K562 (cell line): ENCODE data around the gene CHKB. TPM values are rescaled to one million over a fixed set of nuclear protein-coding genes. Genes with fewer than 3 reads are reported as not detected.

Source experiments
- BRF1 ChIP-seq: IDR thresholded peaks from 3 replicates; pipeline ENCODE4 v1.6.1; 2011; ENCODE audit warnings: borderline replicate concordance, mild to moderate bottlenecking; ENCODE audit not compliant: insufficient read length; ENCODE audit errors: extremely low read depth
- CCNT2 ChIP-seq: IDR thresholded peaks from 2 replicates; pipeline ENCODE4 v1.6.1; 2011; ENCODE audit warnings: borderline replicate concordance, low read depth, mild to moderate bottlenecking, moderate library complexity, mixed read lengths, low read length; ENCODE audit not compliant: insufficient read length; ENCODE audit errors: extremely low read depth
- ELF4 ChIP-seq: fragments of 450-650 bp; formaldehyde crosslinking; IDR thresholded peaks from 2 replicates; pipeline ENCODE4 v1.4.0; 2022; ENCODE audit warnings: missing genetic modification characterization
- FOXA3 ChIP-seq, 2 experiments: fragments of 450-650 bp in 1 of 2; sonication (generic) in 1 of 2; formaldehyde crosslinking; IDR thresholded peaks in 1 of 2; conservative IDR thresholded peaks in 1 of 2; 2 replicates each; pipeline versions ENCODE4 v1.4.0 to v1.8.0; 2020 to 2022; ENCODE audit warnings: mild to moderate bottlenecking in 2 of 2, missing genetic modification reagents in 1 of 2
- GTF2F1 ChIP-seq: IDR thresholded peaks from 2 replicates; pipeline ENCODE4 v1.6.1; 2011; ENCODE audit warnings: low read depth, low read length, improper control_type of control experiment
- HDAC1 ChIP-seq, 2 experiments: fragments of 450-650 bp; IDR thresholded peaks; 2 replicates each; pipeline ENCODE4 v1.6.1; 2016 to 2017; ENCODE audit warnings: inconsistent platforms in 1 of 2, mild to moderate bottlenecking in 1 of 2, moderate library complexity in 1 of 2
- IFI16 ChIP-seq: fragments of 250-450 bp; sonication (Bioruptor Pico); IDR thresholded peaks from 2 replicates; pipeline ENCODE4 v2.1.2; 2022; ENCODE audit warnings: mild to moderate bottlenecking, inconsistent platforms
- NCOA6 ChIP-seq: fragments of 450-650 bp; IDR thresholded peaks from 2 replicates; pipeline ENCODE4 v1.6.1; 2017; ENCODE audit warnings: mild to moderate bottlenecking
- NR2C1 ChIP-seq, 2 experiments: fragments of 450-650 bp; IDR thresholded peaks; 2 replicates each; pipeline ENCODE4 v1.6.1; 2017; ENCODE audit warnings: mild to moderate bottlenecking in 2 of 2, antibody characterized with exemption in 1 of 2, inconsistent platforms in 1 of 2, missing compliant biosample characterization in 1 of 2, missing genetic modification characterization in 1 of 2
- NRF1 ChIP-seq, 2 experiments: fragments of 450-650 bp; IDR thresholded peaks in 1 of 2; conservative IDR thresholded peaks in 1 of 2; 2 replicates each; pipeline ENCODE4 v1.6.1; 2014; ENCODE audit warnings: mild to moderate bottlenecking in 2 of 2
- POLR2A ChIP-seq: fragments of 450-650 bp; conservative IDR thresholded peaks from 2 replicates; pipeline ENCODE4 v1.6.1; 2016
- PURB ChIP-seq: sonication (generic); formaldehyde crosslinking; IDR thresholded peaks from 2 replicates; pipeline ENCODE4 v1.9.0; 2021; ENCODE audit warnings: low read depth, mild to moderate bottlenecking, missing genetic modification reagents
- PYGO2 ChIP-seq: fragments of 450-650 bp; IDR thresholded peaks from 2 replicates; pipeline ENCODE4 v1.6.1; 2016; ENCODE audit warnings: mild to moderate bottlenecking, missing genetic modification characterization, moderate library complexity, missing compliant biosample characterization
- RUNX1 ChIP-seq: sonication (generic); IDR thresholded peaks from 2 replicates; pipeline ENCODE4 v1.6.1; 2016; ENCODE audit warnings: antibody characterized with exemption, low read depth
- SAP30 ChIP-seq: fragments of 200-600 bp; sonication (generic); IDR thresholded peaks from 2 replicates; pipeline ENCODE4 v1.6.1; 2012; ENCODE audit warnings: borderline replicate concordance, low read depth, mild to moderate bottlenecking, moderate library complexity, low read length, control low read depth, inconsistent platforms; ENCODE audit not compliant: insufficient read depth, poor library complexity, severe bottlenecking
- SREBF2 ChIP-seq: sonication (generic); formaldehyde crosslinking; IDR thresholded peaks from 2 replicates; pipeline ENCODE4 v1.4.0; 2020; ENCODE audit warnings: mild to moderate bottlenecking, missing genetic modification reagents
- THRAP3 ChIP-seq: fragments of 450-650 bp; IDR thresholded peaks from 2 replicates; pipeline ENCODE4 v1.6.1; 2016; ENCODE audit warnings: mild to moderate bottlenecking, inconsistent platforms, borderline replicate concordance
- TRIM28 ChIP-seq: fragments of 450-650 bp; IDR thresholded peaks from 2 replicates; pipeline ENCODE4 v1.6.1; 2017
- ZNF316 ChIP-seq: fragments of 450-650 bp; IDR thresholded peaks from 2 replicates; pipeline ENCODE4 v1.6.1; 2016
- ZNF79 ChIP-seq: fragments of 250-450 bp; sonication (Bioruptor Pico); IDR thresholded peaks from 2 replicates; pipeline ENCODE4 v1.4.0; 2020; ENCODE audit warnings: low read depth, mild to moderate bottlenecking, moderate library complexity
- polyA plus RNA-seq, 8 experiments: library from polyadenylated mRNA; depleted of rRNA in 4 of 8; stranded (reverse) in 5 of 8; unstranded in 3 of 8; fragments of >200 nt; fragmentation: Nextera tagmentation in 2 of 8; fragmentation: Illumina TruSeq in 1 of 8; extraction: Ambion mirVana in 2 of 8; extraction: Trizol in 1 of 8; gene quantifications; 2 replicates each; pipeline versions ENCODE4 v1.2.1 to v1.2.3, GENCODE V29; 2011 to 2014; ENCODE audit warnings: inconsistent platforms in 1 of 8, missing spikeins in 1 of 8
- total RNA-seq, 7 experiments: library from RNA; depleted of rRNA in 6 of 7; stranded (reverse); fragments of >200 nt in 6 of 7; fragmentation: Illumina TruSeq in 2 of 7; extraction: Trizol in 2 of 7; gene quantifications; 2 replicates each; pipeline versions ENCODE4 v1.2.1 to v1.2.3, GENCODE V29; 2011 to 2021; ENCODE audit warnings: low replicate concordance in 1 of 7
- TF ChIP-seq, protein P1 (sequence below), 3 experiments: IDR thresholded peaks in 2 of 3; conservative IDR thresholded peaks in 1 of 3; 2 replicates each; pipeline ENCODE4 v1.5.1; 2011 to 2012; ENCODE audit warnings: low read length in 3 of 3, mild to moderate bottlenecking in 3 of 3, control low read depth in 2 of 3, improper control_type of control experiment in 1 of 3, inconsistent platforms in 1 of 3, low read depth in 1 of 3, mixed read lengths in 1 of 3, moderate library complexity in 1 of 3; ENCODE audit not compliant: insufficient read depth in 2 of 3
- TF ChIP-seq, protein P2 (sequence below): conservative IDR thresholded peaks from 2 replicates; pipeline ENCODE4 v1.6.1; 2011; ENCODE audit warnings: low read depth, mild to moderate bottlenecking, low read length; ENCODE audit not compliant: control insufficient read depth
- TF ChIP-seq, protein P3 (sequence below): fragments of 250-450 bp; sonication (Bioruptor Pico); IDR thresholded peaks from 2 replicates; pipeline ENCODE4 v1.9.0; 2021; ENCODE audit warnings: mild to moderate bottlenecking
- TF ChIP-seq, protein P4 (sequence below): fragments of 450-650 bp; formaldehyde crosslinking; IDR thresholded peaks from 2 replicates; pipeline ENCODE4 v1.4.0; 2022; ENCODE audit warnings: missing genetic modification characterization

CHKB gene
- total and polyA plus RNA-seq, 9 of the 15 experiments (the other 6 are each of a cell fraction or from before 2014, with no cell fraction given), result 2.7 to 31.0 (median 11.0) TPM

DNA sequence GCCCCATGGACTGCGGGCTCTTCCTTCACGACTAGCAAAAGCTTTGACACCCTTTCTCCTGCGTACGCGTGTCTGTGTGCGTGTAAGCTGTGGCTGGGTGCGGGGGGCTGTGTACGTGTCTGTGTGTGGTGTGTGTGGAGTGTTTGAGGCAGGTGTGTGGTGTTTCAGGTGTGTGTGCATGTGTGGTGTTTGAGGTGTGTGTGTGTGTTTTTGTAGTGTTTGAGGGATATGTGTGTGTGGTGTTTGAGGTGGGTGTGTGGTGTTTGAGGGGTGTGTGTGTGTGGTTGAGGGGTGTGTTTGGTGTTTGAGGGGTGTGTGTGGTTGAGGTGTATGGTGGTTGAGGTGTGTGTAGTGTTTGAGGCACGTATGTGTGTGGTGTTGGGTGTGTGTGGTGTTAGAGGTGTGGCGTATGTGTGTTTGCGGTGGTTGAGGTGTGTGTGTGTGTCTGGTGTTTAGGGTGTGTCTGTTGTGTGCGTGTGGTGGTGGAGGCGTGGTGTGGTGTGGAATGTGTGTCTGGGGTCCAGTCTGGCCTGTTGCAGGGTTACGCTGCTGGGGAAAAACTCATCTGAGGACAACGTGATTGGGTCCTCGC lies 46.0 kb upstream of the CHKB start (continued):
- TF ChIP-seq, protein P1, sequence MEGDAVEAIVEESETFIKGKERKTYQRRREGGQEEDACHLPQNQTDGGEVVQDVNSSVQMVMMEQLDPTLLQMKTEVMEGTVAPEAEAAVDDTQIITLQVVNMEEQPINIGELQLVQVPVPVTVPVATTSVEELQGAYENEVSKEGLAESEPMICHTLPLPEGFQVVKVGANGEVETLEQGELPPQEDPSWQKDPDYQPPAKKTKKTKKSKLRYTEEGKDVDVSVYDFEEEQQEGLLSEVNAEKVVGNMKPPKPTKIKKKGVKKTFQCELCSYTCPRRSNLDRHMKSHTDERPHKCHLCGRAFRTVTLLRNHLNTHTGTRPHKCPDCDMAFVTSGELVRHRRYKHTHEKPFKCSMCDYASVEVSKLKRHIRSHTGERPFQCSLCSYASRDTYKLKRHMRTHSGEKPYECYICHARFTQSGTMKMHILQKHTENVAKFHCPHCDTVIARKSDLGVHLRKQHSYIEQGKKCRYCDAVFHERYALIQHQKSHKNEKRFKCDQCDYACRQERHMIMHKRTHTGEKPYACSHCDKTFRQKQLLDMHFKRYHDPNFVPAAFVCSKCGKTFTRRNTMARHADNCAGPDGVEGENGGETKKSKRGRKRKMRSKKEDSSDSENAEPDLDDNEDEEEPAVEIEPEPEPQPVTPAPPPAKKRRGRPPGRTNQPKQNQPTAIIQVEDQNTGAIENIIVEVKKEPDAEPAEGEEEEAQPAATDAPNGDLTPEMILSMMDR (IDR thresholded peaks at IDR 0.05 in 2 of 3, conservative IDR thresholded peaks at IDR 0.05 in 1 of 3; ENCODE audit: insufficient read depth in 2 of 3, low read depth in 1 of 3, low read length in 3 of 3), result no peak
- TF ChIP-seq NCOA6, result no peak
- TF ChIP-seq, protein P2, sequence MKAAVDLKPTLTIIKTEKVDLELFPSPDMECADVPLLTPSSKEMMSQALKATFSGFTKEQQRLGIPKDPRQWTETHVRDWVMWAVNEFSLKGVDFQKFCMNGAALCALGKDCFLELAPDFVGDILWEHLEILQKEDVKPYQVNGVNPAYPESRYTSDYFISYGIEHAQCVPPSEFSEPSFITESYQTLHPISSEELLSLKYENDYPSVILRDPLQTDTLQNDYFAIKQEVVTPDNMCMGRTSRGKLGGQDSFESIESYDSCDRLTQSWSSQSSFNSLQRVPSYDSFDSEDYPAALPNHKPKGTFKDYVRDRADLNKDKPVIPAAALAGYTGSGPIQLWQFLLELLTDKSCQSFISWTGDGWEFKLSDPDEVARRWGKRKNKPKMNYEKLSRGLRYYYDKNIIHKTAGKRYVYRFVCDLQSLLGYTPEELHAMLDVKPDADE, result no peak
- no peak for TF ChIP-seq NR2C1 (IDR thresholded peaks at IDR 0.05)
- TF ChIP-seq NR2C1 (tag; IDR thresholded peaks at IDR 0.05), result no peak
- peak in 1 of 2 experiments; percentile 52; a peak in 2 of 4 replicates for TF ChIP-seq NRF1 (conservative IDR thresholded peaks at IDR 0.05 in 1 of 2, IDR thresholded peaks at IDR 0.05 in 1 of 2)
- no peak for TF ChIP-seq PURB (CRISPR knock-in tag)
- no peak for TF ChIP-seq RUNX1
- TF ChIP-seq POLR2A, result no peak
- TF ChIP-seq, protein P3, sequence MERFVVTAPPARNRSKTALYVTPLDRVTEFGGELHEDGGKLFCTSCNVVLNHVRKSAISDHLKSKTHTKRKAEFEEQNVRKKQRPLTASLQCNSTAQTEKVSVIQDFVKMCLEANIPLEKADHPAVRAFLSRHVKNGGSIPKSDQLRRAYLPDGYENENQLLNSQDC, result no peak
- TF ChIP-seq PYGO2 (tag), result no peak
- no peak for TF ChIP-seq GTF2F1
- 0 out of 2 replicates have a peak, but pooled peaks have one; percentile 53 for TF ChIP-seq THRAP3
- TF ChIP-seq ZNF316, result no peak
- TF ChIP-seq HDAC1 (IDR thresholded peaks at IDR 0.05), result peak in 1 of 2 experiments; percentile 59; a peak in 2 of 4 replicates
- no peak; a peak in 1 of 4 replicates for TF ChIP-seq FOXA3 (CRISPR knock-in tag; conservative IDR thresholded peaks at IDR 0.05 in 1 of 2, IDR thresholded peaks at IDR 0.05 in 1 of 2)
- no peak; the same call in 1 of the 2 replicates for TF ChIP-seq ELF4 (CRISPR knock-in tag)
- no peak for TF ChIP-seq CCNT2
- no peak for TF ChIP-seq SAP30
- TF ChIP-seq, protein P4, sequence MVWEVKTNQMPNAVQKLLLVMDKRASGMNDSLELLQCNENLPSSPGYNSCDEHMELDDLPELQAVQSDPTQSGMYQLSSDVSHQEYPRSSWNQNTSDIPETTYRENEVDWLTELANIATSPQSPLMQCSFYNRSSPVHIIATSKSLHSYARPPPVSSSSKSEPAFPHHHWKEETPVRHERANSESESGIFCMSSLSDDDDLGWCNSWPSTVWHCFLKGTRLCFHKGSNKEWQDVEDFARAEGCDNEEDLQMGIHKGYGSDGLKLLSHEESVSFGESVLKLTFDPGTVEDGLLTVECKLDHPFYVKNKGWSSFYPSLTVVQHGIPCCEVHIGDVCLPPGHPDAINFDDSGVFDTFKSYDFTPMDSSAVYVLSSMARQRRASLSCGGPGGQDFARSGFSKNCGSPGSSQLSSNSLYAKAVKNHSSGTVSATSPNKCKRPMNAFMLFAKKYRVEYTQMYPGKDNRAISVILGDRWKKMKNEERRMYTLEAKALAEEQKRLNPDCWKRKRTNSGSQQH (CRISPR knock-in tag), result 0 out of 2 replicates have a peak, but pooled peaks have one; percentile 29
- TF ChIP-seq ZNF79, result no peak
- no peak for TF ChIP-seq SREBF2 (CRISPR knock-in tag)
- TF ChIP-seq BRF1, result no peak
- TF ChIP-seq IFI16 (CRISPR knock-in tag), result no peak
- no peak for TF ChIP-seq TRIM28
